Pons (tissue), 1 donor: ENCODE measurements around the gene DENND5B.
"Not testable (repeated sequence)": the region's sequence is repeated elsewhere in the genome, so short reads cannot be mapped to it uniquely, and the experiment has no call there.

ENCODE experiments used
- DNase-seq: peaks from one replicate; pipeline ENCODE4 v3.0.0-alpha.2; 2016; ENCODE audit warnings: low spot score

Gene DENND5B

GRCh38 chr12:31591380-31591901 is 505 bp upstream of the DENND5B start:
- peak; percentile 64 for DNase-seq

- DNase-seq, result peak; percentile 52
These were observed 863 bp downstream of the DENND5B start for GRCh38 chr12:31589904-31590641.

GRCh38 chr12:31589598-31589903 is 1.4 kb downstream of the DENND5B start:
- DNase-seq, result no peak

GRCh38 chr12:31588976-31589375 is 2.0 kb downstream of the DENND5B start:
- DNase-seq, result peak; percentile 22

- DNase-seq, result no peak
These were observed 4.2 kb downstream of the DENND5B start for GRCh38 chr12:31586728-31587127.

GRCh38 chr12:31585895-31586294 is 5.0 kb downstream of the DENND5B start:
- no peak for DNase-seq

GRCh38 chr12:31585271-31585670 is 5.7 kb downstream of the DENND5B start:
- no peak for DNase-seq

GRCh38 chr12:31584782-31585181 is 6.2 kb downstream of the DENND5B start:
- DNase-seq, result no peak

- no peak for DNase-seq
These were observed 7.1 kb downstream of the DENND5B start for GRCh38 chr12:31583878-31584277.

GRCh38 chr12:31582155-31582554 is 8.8 kb downstream of the DENND5B start:
- no peak for DNase-seq

- peak; percentile 71 for DNase-seq
These were observed 12.3 kb downstream of the DENND5B start for GRCh38 chr12:31578632-31579031.

GRCh38 chr12:31574803-31575575 is 15.9 kb downstream of the DENND5B start:
- DNase-seq, result no peak

- not testable (repeated sequence) for DNase-seq
These were observed 16.6 kb downstream of the DENND5B start for GRCh38 chr12:31574367-31574766.

- no peak for DNase-seq
These were observed 17.9 kb downstream of the DENND5B start for GRCh38 chr12:31572900-31573600.

- DNase-seq, result no peak
These were observed 20.1 kb downstream of the DENND5B start for GRCh38 chr12:31570880-31571279.

- not testable (repeated sequence) for DNase-seq
These were observed 21.4 kb downstream of the DENND5B start for GRCh38 chr12:31569517-31569916.

- DNase-seq, result no peak
These were observed 22.4 kb downstream of the DENND5B start for GRCh38 chr12:31568498-31568897.

- no peak for DNase-seq
These were observed 23.9 kb downstream of the DENND5B start for GRCh38 chr12:31567029-31567428.

- DNase-seq, result no peak
These were observed 24.4 kb downstream of the DENND5B start for GRCh38 chr12:31566547-31566946.

GRCh38 chr12:31562594-31563328 is 28.2 kb downstream of the DENND5B start:
- no peak for DNase-seq

GRCh38 chr12:31560516-31560915 is 30.4 kb downstream of the DENND5B start:
- no peak for DNase-seq

- DNase-seq, result no peak
These were observed 32.4 kb downstream of the DENND5B start for GRCh38 chr12:31558521-31558920.
